Testis (tissue), 3 donors: ENCODE results near the gene TMEM101. TPM values are rescaled to one million over a fixed set of nuclear protein-coding genes. Genes with fewer than 3 reads are reported as not detected.
"Not testable (repeated sequence)": the region's sequence is repeated elsewhere in the genome, so short reads cannot be mapped to it uniquely, and the experiment has no call there.

Experiments
- DNase-seq: peaks from one replicate; pipeline ENCODE4 v3.0.0-alpha.2; 2019
- H3K27ac ChIP-seq, 2 donors: fragments of 200-600 bp; sonication (generic); one replicate each; pipeline ENCODE4 v1.5.1; 2019
- H3K27me3 ChIP-seq: fragments of 200-600 bp; sonication (generic); one replicate; pipeline ENCODE4 v1.5.1; 2019
- H3K36me3 ChIP-seq: fragments of 200-600 bp; sonication (generic); one replicate; pipeline ENCODE4 v1.5.1; 2017; ENCODE audit warnings: low read depth; ENCODE audit errors: missing control alignments
- H3K4me1 ChIP-seq: fragments of 200-600 bp; sonication (generic); one replicate; pipeline ENCODE4 v1.5.1; 2019
- H3K4me3 ChIP-seq, 2 donors: fragments of 200-600 bp; sonication (generic); one replicate each; pipeline ENCODE4 v1.5.1; 2017 to 2019
- H3K9me3 ChIP-seq: fragments of 200-600 bp; sonication (generic); one replicate; pipeline ENCODE4 v1.5.1; 2017
- POLR2A ChIP-seq: fragments of 450-650 bp; IDR thresholded peaks from one replicate; pipeline ENCODE4 v1.6.1; 2017; ENCODE audit warnings: antibody characterized with exemption, mild to moderate bottlenecking, moderate library complexity
- WGBS, 2 donors: methylation state at CpG; one replicate each; pipeline ENCODE4 v1.1.5; 2018; 5-methylcytosine and 5-hydroxymethylcytosine counted together
- intact Hi-C: fragments of 100-400 bp; cut with DNase I; formaldehyde crosslinking; loops from one replicate; pipeline ENCODE4 v1.15.1; 2023; ENCODE audit warnings: low total_unique reads
- polyA plus RNA-seq: library from polyadenylated mRNA; stranded (reverse); fragments of 350-450 nt; fragmentation: Illumina TruSeq; extraction: RNeasy Lipid Tissue Mini Kit (QIAGEN cat#74804); gene quantifications from one replicate; pipeline ENCODE4 v1.2.3, GENCODE V29; 2014; ENCODE audit warnings: low read depth, low replicate concordance; ENCODE audit not compliant: insufficient read depth
- total RNA-seq, 2 donors: library from RNA; depleted of rRNA; stranded (reverse); fragments of >200 nt; gene quantifications; one replicate each; pipeline ENCODE4 v1.2.3, GENCODE V29; 2016
- TF ChIP-seq, protein P1 (sequence below), 3 experiments: fragments of 450-650 bp in 2 of 3; fragments of 200-600 bp in 1 of 3; sonication (generic) in 1 of 3; IDR thresholded peaks; one replicate each; pipeline ENCODE4 v1.5.1; 2016 to 2019; ENCODE audit warnings: antibody characterized with exemption in 3 of 3, mild to moderate bottlenecking in 2 of 3, moderate library complexity in 1 of 3

TMEM101 gene
- total and polyA plus RNA-seq, 3 donors from 2014 or later, result 38.4 to 63.3 (median 51.1) TPM

DNA sequence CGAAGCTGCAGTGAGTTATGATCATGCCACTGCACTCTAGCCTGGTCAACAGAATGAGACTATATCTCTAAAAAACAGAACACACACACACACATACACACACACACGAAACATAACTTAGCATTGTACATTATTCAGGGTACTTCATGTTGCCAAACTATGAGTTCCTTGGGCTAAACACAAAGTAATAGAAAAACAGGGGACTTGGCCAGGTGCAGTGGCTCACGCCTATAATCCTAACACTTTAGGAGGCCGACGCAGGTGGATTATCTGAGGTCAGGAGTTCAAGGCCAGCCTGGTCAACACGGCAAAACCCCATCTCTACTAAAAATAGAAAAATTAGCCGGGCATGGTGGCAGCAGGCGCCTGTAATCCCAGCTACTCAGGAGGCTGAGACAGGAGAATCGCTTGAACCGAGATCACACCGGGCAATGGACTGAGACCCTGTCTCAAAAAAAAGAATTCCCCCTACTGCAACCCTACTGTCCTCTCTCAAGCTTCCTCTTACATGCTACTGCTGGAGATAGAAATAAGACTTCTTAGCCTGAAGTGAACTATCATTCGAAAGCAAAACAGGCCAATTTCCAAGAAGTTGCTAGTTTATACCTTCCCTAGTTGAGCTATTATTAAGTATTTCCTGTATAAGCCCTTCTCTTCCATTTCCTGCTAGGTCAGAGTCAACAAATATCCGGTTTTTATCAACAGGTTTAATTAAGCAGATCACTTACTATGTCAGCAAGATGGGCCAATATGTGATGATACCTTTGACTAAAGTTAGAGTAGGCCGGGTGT, 44.5 kb upstream of the TMEM101 start:
- Histone ChIP-seq H3K36me3 (no peaks in the 10 kb centered on the region), H3K27me3 (no peaks in the 10 kb centered on the region), H3K27ac (no peak overlapping the region), H3K9me3 (no peaks in the 10 kb centered on the region), H3K4me3 (no peak overlapping the region), H3K4me1 (peaks cover 2% of the 10 kb centered on the region)
- TF ChIP-seq, protein P1, sequence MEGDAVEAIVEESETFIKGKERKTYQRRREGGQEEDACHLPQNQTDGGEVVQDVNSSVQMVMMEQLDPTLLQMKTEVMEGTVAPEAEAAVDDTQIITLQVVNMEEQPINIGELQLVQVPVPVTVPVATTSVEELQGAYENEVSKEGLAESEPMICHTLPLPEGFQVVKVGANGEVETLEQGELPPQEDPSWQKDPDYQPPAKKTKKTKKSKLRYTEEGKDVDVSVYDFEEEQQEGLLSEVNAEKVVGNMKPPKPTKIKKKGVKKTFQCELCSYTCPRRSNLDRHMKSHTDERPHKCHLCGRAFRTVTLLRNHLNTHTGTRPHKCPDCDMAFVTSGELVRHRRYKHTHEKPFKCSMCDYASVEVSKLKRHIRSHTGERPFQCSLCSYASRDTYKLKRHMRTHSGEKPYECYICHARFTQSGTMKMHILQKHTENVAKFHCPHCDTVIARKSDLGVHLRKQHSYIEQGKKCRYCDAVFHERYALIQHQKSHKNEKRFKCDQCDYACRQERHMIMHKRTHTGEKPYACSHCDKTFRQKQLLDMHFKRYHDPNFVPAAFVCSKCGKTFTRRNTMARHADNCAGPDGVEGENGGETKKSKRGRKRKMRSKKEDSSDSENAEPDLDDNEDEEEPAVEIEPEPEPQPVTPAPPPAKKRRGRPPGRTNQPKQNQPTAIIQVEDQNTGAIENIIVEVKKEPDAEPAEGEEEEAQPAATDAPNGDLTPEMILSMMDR (IDR thresholded peaks at IDR 0.05), result no peak
- no peak for TF ChIP-seq POLR2A
- intact Hi-C loops, result no loop called here
- 70 to 74% methylated on average over 14 of the region's 14 CpGs for WGBS, 2 donors
- DNase-seq, result no peak

DNA sequence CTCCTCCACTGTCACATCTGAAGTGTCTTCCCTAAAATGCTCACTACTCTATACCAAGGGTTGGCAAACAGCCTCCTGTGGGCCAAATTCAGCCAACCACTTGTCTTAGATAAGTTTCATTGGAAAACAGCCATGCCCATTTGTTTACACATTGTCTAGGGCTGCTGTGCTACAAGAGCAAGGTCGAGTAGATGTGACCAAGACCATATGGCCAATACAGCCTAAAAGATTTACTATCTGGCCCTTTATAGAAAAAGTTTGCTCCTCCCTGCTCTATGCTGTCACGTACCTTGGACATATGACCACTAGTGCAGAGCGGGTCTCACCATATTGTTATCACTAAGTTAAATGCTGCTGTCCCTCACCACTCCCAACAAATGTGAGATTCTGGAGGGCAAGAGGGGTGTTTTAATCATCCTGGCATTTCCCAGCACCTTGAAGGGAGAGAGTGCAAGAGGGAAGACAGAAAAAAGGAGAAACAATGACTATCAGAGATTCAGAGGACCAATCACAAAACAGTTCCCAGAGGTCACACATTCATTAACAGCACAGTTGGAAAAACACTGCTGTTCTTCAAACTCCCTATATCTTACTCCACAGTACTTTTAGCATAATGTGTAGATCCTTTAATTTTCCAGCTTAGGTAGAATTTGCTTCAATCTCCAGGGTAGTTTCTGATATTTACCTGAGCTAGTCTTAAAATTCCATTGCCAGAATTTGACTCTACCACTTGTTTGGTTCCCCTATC, 38.5 kb upstream of the TMEM101 start:
- Histone ChIP-seq H3K27me3 (no peaks in the 10 kb centered on the region), H3K4me1 (no peaks in the 10 kb centered on the region), H3K36me3 (no peaks in the 10 kb centered on the region), H3K4me3 (no peak overlapping the region), H3K27ac (no peak overlapping the region), H3K9me3 (no peaks in the 10 kb centered on the region)
- intact Hi-C loops, result no loop called here
- 58 to 71% methylated on average over 3 of the region's 3 CpGs for WGBS, 2 donors
- no peak for TF ChIP-seq POLR2A
- TF ChIP-seq, protein P1 (IDR thresholded peaks at IDR 0.05), result no peak
- no peak for DNase-seq

DNA sequence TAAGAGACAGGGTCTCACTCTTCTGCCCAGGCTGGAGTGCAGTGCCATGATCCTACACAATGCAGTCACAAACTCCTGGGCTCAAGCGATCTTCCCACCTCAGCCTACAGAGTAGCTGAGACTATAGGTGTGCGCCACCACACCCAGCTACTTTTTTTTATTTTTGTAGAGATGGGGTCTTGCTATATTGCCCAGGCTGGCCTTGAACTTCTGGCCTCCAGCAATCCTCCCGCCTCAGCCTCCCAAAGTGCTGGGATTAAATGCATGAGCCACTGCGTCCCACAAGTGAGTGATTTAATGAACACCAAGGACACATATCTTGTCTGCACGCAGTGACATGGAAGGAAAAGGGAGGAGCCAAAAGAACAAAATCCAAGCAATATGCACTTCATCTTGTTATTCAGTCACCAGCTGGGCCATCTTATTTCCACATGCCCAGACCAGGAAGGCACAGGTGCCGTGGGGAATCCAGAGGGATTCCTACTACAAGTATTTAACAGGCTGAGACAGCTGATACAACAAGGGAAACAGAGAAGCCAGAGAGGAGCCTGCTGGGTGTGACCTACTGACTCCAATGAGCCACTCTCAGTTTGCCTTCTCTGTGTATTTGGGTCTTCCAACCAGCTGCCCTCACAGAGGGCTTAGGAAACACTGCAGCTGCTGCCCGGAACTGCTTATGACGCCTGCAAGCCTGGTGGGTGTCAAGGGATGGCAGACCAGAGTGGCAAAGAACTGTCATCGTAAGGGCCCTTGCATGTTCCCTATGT, 34.7 kb upstream of the TMEM101 start:
- Histone ChIP-seq H3K9me3 (no peaks in the 10 kb centered on the region), H3K27me3 (no peaks in the 10 kb centered on the region), H3K4me1 (no peaks in the 10 kb centered on the region), H3K27ac (no peak overlapping the region), H3K36me3 (no peaks in the 10 kb centered on the region), H3K4me3 (no peak overlapping the region)
- WGBS, 2 donors, result 91 to 92% methylated on average over 9 of the region's 9 CpGs
- intact Hi-C loops, result no loop called here
- TF ChIP-seq, protein P1 (IDR thresholded peaks at IDR 0.05), result no peak
- TF ChIP-seq POLR2A, result no peak
- no peak for DNase-seq

DNA sequence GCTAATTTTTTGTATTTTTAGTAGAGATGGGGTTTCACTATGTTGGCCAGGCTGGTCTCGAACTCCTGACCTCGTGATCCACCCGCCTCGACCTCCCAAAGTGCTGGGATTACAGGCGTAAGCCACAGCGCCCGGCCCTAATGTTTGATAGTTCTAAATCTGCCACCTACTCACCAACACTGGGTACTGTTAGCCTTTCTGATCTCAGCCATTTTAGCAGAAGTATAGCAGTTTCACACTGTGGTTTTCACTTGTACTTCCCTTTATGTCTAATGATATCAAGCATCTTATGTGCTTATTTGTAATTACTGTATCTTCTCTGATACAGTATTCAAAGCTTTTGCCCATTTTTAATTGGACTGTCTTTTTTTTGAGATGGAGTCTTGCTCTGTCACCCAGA, 32.1 kb upstream of the TMEM101 start:
- intact Hi-C loops, result not testable (repeated sequence)
- WGBS, 2 donors, result 86 to 92% methylated on average over 7 of the region's 7 CpGs

DNA sequence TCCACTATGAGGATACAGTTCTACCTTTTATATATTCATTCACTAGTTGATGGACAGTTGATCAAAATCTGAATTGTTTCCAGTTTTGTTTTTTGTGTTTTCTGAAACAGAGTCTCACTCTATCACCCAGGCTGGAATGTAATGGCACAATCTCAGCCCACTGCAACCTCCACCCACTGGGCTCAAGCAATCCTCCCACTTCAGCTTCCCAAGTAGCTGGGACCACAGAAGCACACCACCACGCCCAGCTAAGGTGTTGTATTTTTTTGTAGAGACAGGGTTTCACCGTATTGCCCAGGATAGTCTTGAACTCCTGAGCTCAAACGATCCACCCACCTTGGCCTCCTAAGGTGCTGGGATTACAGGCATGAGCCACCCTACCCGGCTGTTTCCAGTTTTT, 30.7 kb upstream of the TMEM101 start:
- 68 to 74% methylated on average over 4 of the region's 4 CpGs for WGBS, 2 donors
- Histone ChIP-seq H3K4me1 (peaks cover 7% of the 10 kb centered on the region), H3K36me3 (no peaks in the 10 kb centered on the region), H3K27me3 (no peaks in the 10 kb centered on the region), H3K9me3 (no peaks in the 10 kb centered on the region), H3K4me3 (no peak overlapping the region), H3K27ac (no peak overlapping the region)
- TF ChIP-seq, protein P1 (IDR thresholded peaks at IDR 0.05), result no peak
- TF ChIP-seq POLR2A, result no peak
- DNase-seq, result no peak
- intact Hi-C loops, result no loop called here

More for the DNA sequence above, 32.1 kb upstream of the TMEM101 start:
- H3K36me3 ChIP-seq, H3K4me3 ChIP-seq, H3K27me3 ChIP-seq, DNase-seq, H3K4me1 ChIP-seq, H3K9me3 ChIP-seq, H3K27ac ChIP-seq: not testable (repeated sequence)
